ENCODE data around the gene MAGEA3.

DNA sequence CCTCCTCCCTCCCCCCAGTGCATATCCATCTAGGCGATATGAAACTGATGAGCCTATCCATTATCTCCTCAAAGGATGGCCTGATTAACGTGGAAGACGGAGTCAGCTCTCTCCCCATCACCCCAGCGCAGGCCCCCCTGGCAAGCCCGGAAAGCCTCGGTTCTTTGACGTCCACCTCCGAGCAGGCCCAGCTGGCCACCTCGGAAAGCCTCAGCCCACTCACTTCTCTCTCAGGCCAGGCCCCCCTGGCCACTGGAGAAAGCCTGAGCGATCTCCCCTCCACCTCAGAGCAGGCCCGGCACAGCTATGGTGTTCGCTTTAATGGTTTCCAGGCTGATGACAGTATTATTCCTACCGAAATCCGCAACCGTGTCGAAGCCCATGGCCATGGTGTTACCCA is 46.1 kb upstream of the MAGEA3 start:
- no peak for TF ChIP-seq CTCF (IDR thresholded peaks at IDR 0.05)
- TF ChIP-seq EZH2 (IDR thresholded peaks at IDR 0.05; ENCODE audit: borderline replicate concordance, insufficient read depth, low read depth, low read length, poor library complexity, severe bottlenecking): no peak

All from B cell (primary cell).